ENCODE results near the gene DAP.
A peak's percentile ranks its signal among the peaks of the same experiment; 100 is the strongest.

The DAP gene

DNA sequence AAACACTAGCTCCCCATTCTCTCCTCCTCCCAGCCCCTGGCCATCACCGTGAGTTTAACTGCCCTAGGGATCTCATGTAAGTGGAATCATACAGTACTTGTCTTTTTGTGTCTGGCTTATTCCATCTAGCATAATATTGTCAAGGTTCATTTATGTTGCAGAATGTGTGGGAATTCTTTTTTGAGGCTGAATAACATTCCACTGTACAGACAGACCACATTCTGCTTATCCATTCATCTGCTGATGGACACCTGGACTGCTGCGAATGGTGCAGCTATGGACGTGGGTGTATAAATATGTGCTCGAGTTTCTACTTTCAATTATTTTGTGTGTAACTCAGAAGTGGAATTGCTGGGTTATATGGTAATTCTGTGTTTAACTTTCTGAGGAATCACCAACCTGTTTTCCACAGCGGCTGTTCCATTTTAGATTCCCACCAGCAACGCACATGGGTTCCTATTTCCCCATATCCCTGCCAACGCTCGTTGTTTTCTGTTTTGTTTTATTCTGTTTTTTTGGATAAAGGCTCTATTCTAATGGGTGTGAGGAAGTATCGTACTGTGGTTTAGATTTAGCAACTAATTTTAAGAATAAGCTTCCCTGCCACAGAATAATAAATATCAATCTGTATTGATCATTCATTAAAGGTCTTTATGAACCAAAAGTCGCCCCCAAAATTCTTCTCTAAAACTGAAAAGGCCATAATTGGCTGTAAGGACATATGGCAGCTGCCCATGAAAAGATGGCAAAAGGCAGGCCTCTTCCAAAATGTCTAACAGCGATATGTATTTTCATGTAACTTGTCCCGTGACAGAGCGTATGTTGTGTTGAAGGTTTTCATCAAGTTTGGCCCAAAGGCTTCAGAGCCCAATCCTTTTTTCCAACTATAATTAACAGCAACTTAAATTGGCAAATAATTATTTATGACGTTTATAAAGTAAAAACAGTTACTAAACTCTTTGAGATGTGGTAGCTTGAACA, 70.3 kb downstream of the DAP start:
- no peak overlapping the region for H3K27ac ChIP-seq (ENCODE audit: low read depth, low read length)

GRCh38 chr5:10689391-10690081, 71.5 kb downstream of the DAP start:
- Histone ChIP-seq H3K4me3 (ENCODE audit: insufficient read depth, low read length, poor library complexity, severe bottlenecking) (no peak overlapping the region), H3F3A (ENCODE audit: insufficient read depth) (no peaks in the 10 kb centered on the region), H4K20me1 (ENCODE audit: low read depth, low read length) (no peaks in the 10 kb centered on the region), H3K27me3 (ENCODE audit: low read length) (no peaks in the 10 kb centered on the region), H3K9me2 (replicated peaks; ENCODE audit: insufficient read depth, low read length) (no peaks in the 10 kb centered on the region), H3K36me3 (ENCODE audit: low read length) (no peaks in the 10 kb centered on the region), H3K4me2 (ENCODE audit: low read depth, low read length, poor library complexity, severe bottlenecking) (no peak overlapping the region), H3K27ac (ENCODE audit: low read depth, low read length) (no peak overlapping the region), H3K79me2 (ENCODE audit: insufficient read depth, low read length) (no peaks in the 10 kb centered on the region), H2AFZ (ENCODE audit: low read depth, low read length, severe bottlenecking) (no peak overlapping the region), H3K9ac (ENCODE audit: low read length) (no peak overlapping the region), H3K9me3 (ENCODE audit: insufficient read depth, low read length) (no peaks in the 10 kb centered on the region)
- TF ChIP-seq EZH2phosphoT487 (conservative IDR thresholded peaks at IDR 0.05; ENCODE audit: low read length) (no peak), CTCF (IDR thresholded peaks at IDR 0.05; ENCODE audit: insufficient read depth, low read length, poor library complexity, severe bottlenecking) (peak; percentile 37)

More for the DNA sequence above, 70.3 kb downstream of the DAP start:
- TF ChIP-seq EZH2phosphoT487 (conservative IDR thresholded peaks at IDR 0.05; ENCODE audit: low read length) (no peak), CTCF (IDR thresholded peaks at IDR 0.05; ENCODE audit: insufficient read depth, low read length, poor library complexity, severe bottlenecking) (no peak)
- H3K9me2 ChIP-seq (replicated peaks; ENCODE audit: insufficient read depth, low read length): no peaks in the 10 kb centered on the region
- no peak overlapping the region for H2AFZ ChIP-seq (ENCODE audit: low read depth, low read length, severe bottlenecking)
- no peak overlapping the region for H3K4me2 ChIP-seq (ENCODE audit: low read depth, low read length, poor library complexity, severe bottlenecking)
- no peak overlapping the region for H3K9ac ChIP-seq (ENCODE audit: low read length)
- H3K36me3 ChIP-seq (ENCODE audit: low read length): no peaks in the 10 kb centered on the region
- H4K20me1 ChIP-seq (ENCODE audit: low read depth, low read length): no peaks in the 10 kb centered on the region
- H3K27me3 ChIP-seq (ENCODE audit: low read length): no peaks in the 10 kb centered on the region
- H3F3A ChIP-seq (ENCODE audit: insufficient read depth): no peaks in the 10 kb centered on the region
- no peaks in the 10 kb centered on the region for H3K9me3 ChIP-seq (ENCODE audit: insufficient read depth, low read length)
- no peak overlapping the region for H3K4me3 ChIP-seq (ENCODE audit: insufficient read depth, low read length, poor library complexity, severe bottlenecking)
- H3K79me2 ChIP-seq (ENCODE audit: insufficient read depth, low read length): no peaks in the 10 kb centered on the region

DNA sequence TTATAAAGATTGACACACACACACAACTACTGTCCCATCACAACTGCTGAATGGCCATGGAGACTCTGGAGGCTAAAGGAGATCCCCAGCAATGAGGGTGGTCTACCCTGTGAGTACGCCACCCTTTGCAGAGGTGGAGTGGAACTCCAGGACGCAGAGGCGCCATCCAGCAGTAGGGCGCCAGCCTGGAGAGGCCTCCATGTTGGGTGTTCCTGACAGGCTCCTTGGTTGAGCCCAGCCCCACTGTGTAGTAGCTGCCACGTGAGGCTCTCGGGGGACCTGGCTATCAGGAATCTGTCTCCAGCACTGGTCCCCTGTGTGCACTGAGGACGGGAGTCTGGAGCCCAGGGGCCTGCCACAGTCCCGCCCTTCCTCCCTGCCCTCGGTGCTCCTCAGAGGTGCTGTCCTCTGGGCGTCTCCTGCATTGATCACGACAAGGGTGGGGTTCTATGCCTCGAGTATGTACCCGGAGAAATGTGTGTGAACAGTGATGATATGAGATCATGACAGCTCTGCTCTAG, 72.3 kb downstream of the DAP start:
- Histone ChIP-seq H3K27ac (ENCODE audit: low read depth, low read length) (no peak overlapping the region), H3K9me3 (ENCODE audit: insufficient read depth, low read length) (no peaks in the 10 kb centered on the region), H3K4me3 (ENCODE audit: insufficient read depth, low read length, poor library complexity, severe bottlenecking) (no peak overlapping the region), H3K79me2 (ENCODE audit: insufficient read depth, low read length) (no peaks in the 10 kb centered on the region), H3K4me2 (ENCODE audit: low read depth, low read length, poor library complexity, severe bottlenecking) (no peak overlapping the region), H3K36me3 (ENCODE audit: low read length) (no peaks in the 10 kb centered on the region), H2AFZ (ENCODE audit: low read depth, low read length, severe bottlenecking) (no peak overlapping the region), H3K9me2 (replicated peaks; ENCODE audit: insufficient read depth, low read length) (no peaks in the 10 kb centered on the region), H3K9ac (ENCODE audit: low read length) (no peak overlapping the region), H3K27me3 (ENCODE audit: low read length) (no peaks in the 10 kb centered on the region), H4K20me1 (ENCODE audit: low read depth, low read length) (no peaks in the 10 kb centered on the region), H3F3A (ENCODE audit: insufficient read depth) (no peaks in the 10 kb centered on the region)
- TF ChIP-seq EZH2phosphoT487 (conservative IDR thresholded peaks at IDR 0.05; ENCODE audit: low read length) (no peak), CTCF (IDR thresholded peaks at IDR 0.05; ENCODE audit: insufficient read depth, low read length, poor library complexity, severe bottlenecking) (no peak)

Measured in SU-DHL-6 (cell line).